GM23338 (cell line): ENCODE measurements around the gene KCNJ16. TPM values are rescaled to one million over a fixed set of nuclear protein-coding genes. Genes with fewer than 3 reads are reported as not detected.

ENCODE experiments used
- ATAC-seq: fragments of 200-7000 bp; cut with Tn5 transposase; 3 replicates; pipeline ENCODE4 v1.9.1; 2020
- DNase-seq: peaks from one replicate; pipeline ENCODE4 v3.0.0-alpha.2; 2015; ENCODE audit warnings: low spot score
- H2AFZ ChIP-seq: fragments of 200-600 bp; sonication (generic); 2 replicates; pipeline ENCODE4 v1.8.0; 2016; ENCODE audit warnings: antibody characterized with exemption, mild to moderate bottlenecking, moderate library complexity
- H3F3A ChIP-seq: fragments of 200-600 bp; sonication (generic); replicated peaks from 2 replicates; pipeline ENCODE4 v1.8.0; 2017; ENCODE audit warnings: antibody characterized with exemption, mixed run types, low read depth
- H3K27ac ChIP-seq: fragments of 200-600 bp; sonication (generic); 2 replicates; pipeline ENCODE4 v1.6.1; 2016; ENCODE audit warnings: low read depth
- H3K27me3 ChIP-seq: fragments of 200-600 bp; sonication (generic); 2 replicates; pipeline ENCODE4 v1.8.0; 2016; ENCODE audit warnings: mild to moderate bottlenecking, mixed run types, moderate library complexity; ENCODE audit not compliant: insufficient read depth
- H3K36me3 ChIP-seq: fragments of 200-600 bp; sonication (generic); 2 replicates; pipeline ENCODE4 v1.8.0; 2016; ENCODE audit warnings: mild to moderate bottlenecking; ENCODE audit not compliant: insufficient read depth
- H3K4me1 ChIP-seq: fragments of 200-600 bp; sonication (generic); 2 replicates; pipeline ENCODE4 v1.8.0; 2016; ENCODE audit warnings: mild to moderate bottlenecking, moderate library complexity; ENCODE audit not compliant: insufficient read depth
- H3K4me2 ChIP-seq: fragments of 200-600 bp; sonication (generic); 2 replicates; pipeline ENCODE4 v1.7.1; 2017; ENCODE audit warnings: mixed run types
- H3K4me3 ChIP-seq: fragments of 200-600 bp; sonication (generic); 2 replicates; pipeline ENCODE4 v1.6.1; 2016; ENCODE audit warnings: mixed run types
- H3K79me2 ChIP-seq: fragments of 200-600 bp; sonication (generic); replicated peaks from 2 replicates; pipeline ENCODE4 v1.8.0; 2017; ENCODE audit warnings: mild to moderate bottlenecking; ENCODE audit not compliant: insufficient read depth
- H3K9me2 ChIP-seq: fragments of 200-600 bp; sonication (generic); 2 replicates; pipeline ENCODE4 v1.8.0; 2017; ENCODE audit not compliant: insufficient read depth
- H4K20me1 ChIP-seq: fragments of 200-600 bp; sonication (generic); replicated peaks from 2 replicates; pipeline ENCODE4 v1.8.0; 2017; ENCODE audit warnings: mild to moderate bottlenecking; ENCODE audit not compliant: insufficient read depth
- H3K27ac Mint-ChIP-seq: 2 replicates; pipeline ENCODE4 v1.8.0; 2020; ENCODE audit warnings: inconsistent platforms, mild to moderate bottlenecking, moderate library complexity, mixed read lengths
- H3K27me3 Mint-ChIP-seq: 3 replicates; pipeline ENCODE4 v1.8.0; 2022; ENCODE audit warnings: low read depth, mild to moderate bottlenecking, moderate library complexity, mixed read lengths, inconsistent platforms; ENCODE audit not compliant: insufficient read depth, poor library complexity
- H3K36me3 Mint-ChIP-seq: 3 replicates; pipeline ENCODE4 v1.8.0; 2021; ENCODE audit warnings: low read depth, mild to moderate bottlenecking, inconsistent platforms, moderate library complexity, mixed read lengths
- H3K4me1 Mint-ChIP-seq: 3 replicates; pipeline ENCODE4 v1.8.0; 2020; ENCODE audit warnings: mild to moderate bottlenecking, inconsistent platforms, mixed read lengths
- H3K4me3 Mint-ChIP-seq: 3 replicates; pipeline ENCODE4 v1.8.0; 2021; ENCODE audit warnings: moderate library complexity, mild to moderate bottlenecking, inconsistent platforms, mixed read lengths
- H3K9me3 Mint-ChIP-seq: 3 replicates; pipeline ENCODE4 v1.8.0; 2020; ENCODE audit warnings: moderate library complexity, mild to moderate bottlenecking, inconsistent platforms, mixed read lengths
- CREB1 ChIP-seq: fragments of 250-450 bp; sonication (Bioruptor Pico); IDR thresholded peaks from 2 replicates; pipeline ENCODE4 v1.5.0; 2020; ENCODE audit warnings: low read depth, mild to moderate bottlenecking, moderate library complexity
- ETS1 ChIP-seq: IDR thresholded peaks from 2 replicates; pipeline ENCODE4 v1.6.1; 2016; ENCODE audit warnings: antibody characterized with exemption
- EZH2 ChIP-seq: fragments of 200-600 bp; sonication (generic); IDR thresholded peaks from one replicate; pipeline ENCODE4 v1.8.0; 2017; ENCODE audit warnings: antibody characterized with exemption, mild to moderate bottlenecking, low read depth; ENCODE audit not compliant: unreplicated experiment
- EZH2phosphoT487 ChIP-seq: fragments of 200-600 bp; sonication (generic); IDR thresholded peaks from one replicate; pipeline ENCODE4 v1.8.1; 2018; ENCODE audit warnings: antibody characterized with exemption; ENCODE audit not compliant: unreplicated experiment
- JUNB ChIP-seq: IDR thresholded peaks from one replicate; pipeline ENCODE4 v1.6.1; 2016; ENCODE audit warnings: antibody characterized with exemption; ENCODE audit not compliant: unreplicated experiment
- NANOG ChIP-seq: IDR thresholded peaks from 2 replicates; pipeline ENCODE4 v1.6.1; 2016; ENCODE audit warnings: antibody characterized with exemption, borderline replicate concordance
- POLR2AphosphoS5 ChIP-seq: IDR thresholded peaks from 2 replicates; pipeline ENCODE4 v1.6.1; 2016; ENCODE audit warnings: antibody characterized with exemption, low read depth
- REST ChIP-seq: IDR thresholded peaks from one replicate; pipeline ENCODE4 v1.6.1; 2018; ENCODE audit warnings: antibody characterized with exemption; ENCODE audit not compliant: unreplicated experiment
- STAT1 ChIP-seq: IDR thresholded peaks from one replicate; pipeline ENCODE4 v1.6.1; 2016; ENCODE audit warnings: antibody characterized with exemption; ENCODE audit not compliant: unreplicated experiment
- ZNF114 ChIP-seq: fragments of 250-450 bp; sonication (Bioruptor Pico); IDR thresholded peaks from 2 replicates; pipeline ENCODE4 v1.5.0; 2020; ENCODE audit warnings: mild to moderate bottlenecking, moderate library complexity
- ZNF331 ChIP-seq: fragments of 250-450 bp; sonication (Bioruptor Pico); IDR thresholded peaks from 2 replicates; pipeline ENCODE4 v1.5.0; 2020; ENCODE audit warnings: low read depth, mild to moderate bottlenecking, moderate library complexity
- ZNF462 ChIP-seq: fragments of 250-450 bp; sonication (Bioruptor Pico); IDR thresholded peaks from 2 replicates; pipeline ENCODE4 v1.5.0; 2020; ENCODE audit warnings: mild to moderate bottlenecking, moderate library complexity
- polyA plus RNA-seq: library from polyadenylated mRNA; unstranded; fragments of >200 nt; fragmentation: Nextera tagmentation; extraction: Ambion mirVana; gene quantifications from 2 replicates; pipeline ENCODE4 v1.2.1, GENCODE V29; 2016
- total RNA-seq: library from RNA; depleted of rRNA; stranded (reverse); fragments of >200 nt; shearing (Covaris generic); gene quantifications from 2 replicates; pipeline ENCODE4 v1.2.3, GENCODE V29; 2014
- TF ChIP-seq, protein P1 (sequence below), 2 experiments: fragments of 200-600 bp in 1 of 2; sonication (generic) in 1 of 2; conservative IDR thresholded peaks; 2 replicates each; pipeline versions ENCODE4 v1.5.1 to v1.6.1; 2016 to 2017; ENCODE audit warnings: antibody characterized with exemption in 2 of 2, low read depth in 2 of 2, mild to moderate bottlenecking in 2 of 2, moderate library complexity in 1 of 2

KCNJ16 gene
- total and polyA plus RNA-seq, 2 experiments from 2014 or later = not detected

GRCh38 chr17:70107904-70108565, 33.0 kb downstream of the KCNJ16 start:
- Mint-ChIP-seq H3K4me1 (no peaks in the 10 kb centered on the region), H3K27me3 (no peaks in the 10 kb centered on the region), H3K9me3 (no peaks in the 10 kb centered on the region), H3K4me3 (no peak overlapping the region), H3K27ac (no peak overlapping the region), H3K36me3 (no peaks in the 10 kb centered on the region)
- TF ChIP-seq REST (no peak), EZH2phosphoT487 (no peak), ETS1 (no peak), STAT1 (no peak), JUNB (no peak), CREB1 (CRISPR knock-in tag) (no peak), POLR2AphosphoS5 (no peak), ZNF331 (CRISPR knock-in tag) (no peak), ZNF114 (CRISPR knock-in tag) (no peak), NANOG (no peak), EZH2 (no peak), ZNF462 (CRISPR knock-in tag) (no peak)
- TF ChIP-seq, protein P1, sequence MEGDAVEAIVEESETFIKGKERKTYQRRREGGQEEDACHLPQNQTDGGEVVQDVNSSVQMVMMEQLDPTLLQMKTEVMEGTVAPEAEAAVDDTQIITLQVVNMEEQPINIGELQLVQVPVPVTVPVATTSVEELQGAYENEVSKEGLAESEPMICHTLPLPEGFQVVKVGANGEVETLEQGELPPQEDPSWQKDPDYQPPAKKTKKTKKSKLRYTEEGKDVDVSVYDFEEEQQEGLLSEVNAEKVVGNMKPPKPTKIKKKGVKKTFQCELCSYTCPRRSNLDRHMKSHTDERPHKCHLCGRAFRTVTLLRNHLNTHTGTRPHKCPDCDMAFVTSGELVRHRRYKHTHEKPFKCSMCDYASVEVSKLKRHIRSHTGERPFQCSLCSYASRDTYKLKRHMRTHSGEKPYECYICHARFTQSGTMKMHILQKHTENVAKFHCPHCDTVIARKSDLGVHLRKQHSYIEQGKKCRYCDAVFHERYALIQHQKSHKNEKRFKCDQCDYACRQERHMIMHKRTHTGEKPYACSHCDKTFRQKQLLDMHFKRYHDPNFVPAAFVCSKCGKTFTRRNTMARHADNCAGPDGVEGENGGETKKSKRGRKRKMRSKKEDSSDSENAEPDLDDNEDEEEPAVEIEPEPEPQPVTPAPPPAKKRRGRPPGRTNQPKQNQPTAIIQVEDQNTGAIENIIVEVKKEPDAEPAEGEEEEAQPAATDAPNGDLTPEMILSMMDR (conservative IDR thresholded peaks at IDR 0.05; ENCODE audit: low read depth in 2 of 2) = no peak
- Histone ChIP-seq H3K27ac (no peak overlapping the region), H3K4me1 (no peaks in the 10 kb centered on the region), H2AFZ (no peak overlapping the region; the same call in 1 of the 2 replicates), H3K27me3 (no peaks in the 10 kb centered on the region), H3K79me2 (no peaks in the 10 kb centered on the region), H3K4me2 (no peak overlapping the region), H3K36me3 (no peaks in the 10 kb centered on the region), H3K4me3 (no peak overlapping the region), H3K9me2 (no peaks in the 10 kb centered on the region), H4K20me1 (no peaks in the 10 kb centered on the region), H3F3A (no peaks in the 10 kb centered on the region)
- no peak for DNase-seq
- no peak for ATAC-seq
